GM18951 (cell line): ENCODE measurements around the gene CCNB1.
"Not testable (repeated sequence)": the region's sequence is repeated elsewhere in the genome, so short reads cannot be mapped to it uniquely, and the experiment has no call there.

ENCODE experiments used
- POLR2A ChIP-seq: IDR thresholded peaks from 4 replicates; pipeline ENCODE4 v1.6.1; 2011; ENCODE audit warnings: mild to moderate bottlenecking; ENCODE audit not compliant: insufficient read length, insufficient read depth; ENCODE audit errors: extremely low read depth
- in situ Hi-C: fragments of 300-500 bp; cut with MboI; formaldehyde crosslinking; loops from one replicate; pipeline ENCODE4 v1.12.0; 2022; ENCODE audit warnings: low sequenced_read_pairs, mixed read lengths, inconsistent platforms; ENCODE audit not compliant: unreplicated experiment

The CCNB1 gene

GRCh38 chr5:69212022-69212421 lies 45.1 kb downstream of the CCNB1 start:
- in situ Hi-C loops, result no loop called here
- TF ChIP-seq POLR2A, result no peak

DNA sequence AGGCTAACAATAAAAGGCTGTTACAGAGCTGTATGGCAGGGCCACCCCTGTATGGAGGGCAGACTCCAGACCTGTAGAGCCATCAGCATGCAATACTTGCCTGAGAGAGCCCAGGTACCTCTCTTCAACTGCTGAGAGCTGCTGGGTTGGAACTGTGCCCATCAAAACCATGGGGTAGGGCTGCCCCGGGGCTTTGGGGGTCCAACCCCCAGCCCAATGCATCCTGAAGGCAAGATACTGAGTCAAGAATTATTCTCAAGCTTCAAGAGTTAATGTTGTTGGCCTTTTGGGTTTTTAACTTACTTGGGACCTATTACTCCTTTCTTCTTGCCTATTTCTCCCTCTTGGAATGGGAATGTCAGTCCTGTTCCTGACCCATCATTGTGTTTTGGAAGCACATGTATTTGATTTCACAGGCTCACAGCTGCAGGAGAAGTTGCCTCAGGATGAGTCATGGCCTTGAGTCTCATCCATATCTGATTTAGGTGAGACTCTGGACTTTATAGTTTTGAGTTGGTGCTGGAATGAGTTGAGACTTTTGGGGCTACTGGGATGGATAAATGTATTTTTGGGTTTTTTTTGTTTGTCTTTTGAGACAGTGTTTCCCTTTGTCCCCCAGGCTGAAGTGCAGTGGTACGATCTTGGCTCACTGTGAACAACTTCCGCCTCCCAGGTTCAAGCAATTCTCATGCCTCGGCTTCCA lies 46.7 kb downstream of the CCNB1 start:
- TF ChIP-seq POLR2A, result no peak
- in situ Hi-C loops, result no loop called here

DNA sequence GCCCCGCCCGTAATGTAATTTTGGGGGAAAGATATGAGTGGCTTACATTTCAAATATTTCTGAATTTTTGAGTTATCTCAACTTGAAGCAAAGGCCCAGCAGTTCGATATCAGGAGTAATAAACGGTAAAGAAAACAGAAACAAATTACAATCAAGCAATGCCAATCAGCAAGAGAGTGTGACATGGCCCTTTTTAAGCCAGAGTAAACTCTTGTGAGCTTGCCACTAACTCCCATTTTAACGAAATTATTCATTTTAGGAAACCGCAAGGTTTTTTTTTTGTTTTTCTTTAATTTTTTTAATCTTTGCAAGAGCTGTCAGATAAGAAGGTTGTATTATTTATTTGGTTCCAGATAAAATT lies 50.2 kb downstream of the CCNB1 start:
- no peak for TF ChIP-seq POLR2A
- in situ Hi-C loops, result no loop called here

GRCh38 chr5:69217548-69218526 lies 50.9 kb downstream of the CCNB1 start:
- in situ Hi-C loops, result no loop called here
- TF ChIP-seq POLR2A, result peak; percentile 79

GRCh38 chr5:69219939-69220338 lies 53.0 kb downstream of the CCNB1 start:
- in situ Hi-C loops, result no loop called here
- TF ChIP-seq POLR2A, result no peak

DNA sequence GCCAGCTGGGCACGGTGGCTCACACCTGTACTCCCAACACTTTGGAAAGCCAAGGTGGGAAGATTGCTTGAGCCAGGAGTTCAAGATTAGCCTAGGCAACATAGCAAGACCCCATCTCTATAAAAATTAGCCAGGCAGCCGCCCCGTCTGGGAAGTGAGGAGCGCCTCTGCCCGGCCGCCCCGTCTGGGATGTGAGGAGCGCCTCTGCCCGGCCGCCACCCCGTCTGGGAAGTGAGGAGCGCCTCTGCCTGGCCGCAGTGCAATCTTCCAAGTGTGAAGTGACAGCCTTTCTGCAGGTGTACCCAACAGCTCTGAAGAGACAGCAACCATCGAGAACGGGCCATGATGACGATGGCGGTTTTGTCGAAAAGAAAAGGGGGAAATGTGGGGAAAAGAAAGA lies 53.4 kb downstream of the CCNB1 start:
- in situ Hi-C loops, result not testable (repeated sequence)

DNA sequence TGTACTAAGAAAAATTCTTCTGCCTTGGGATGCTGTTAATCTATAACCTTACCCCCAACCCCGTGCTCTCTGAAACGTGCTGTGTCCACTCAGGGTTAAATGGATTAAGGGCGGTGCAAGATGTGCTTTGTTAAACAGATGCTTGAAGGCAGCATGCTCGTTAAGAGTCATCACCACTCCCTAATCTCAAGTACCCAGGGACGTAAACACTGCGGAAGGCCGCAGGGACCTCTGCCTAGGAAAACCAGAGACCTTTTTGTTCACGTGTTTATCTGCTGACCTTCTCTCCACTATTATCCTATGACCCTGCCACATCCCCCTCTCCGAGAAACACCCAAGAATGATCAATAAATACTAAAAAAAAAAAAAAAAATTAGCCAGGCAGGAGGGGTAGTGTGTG lies 53.9 kb downstream of the CCNB1 start:
- in situ Hi-C loops, result not testable (repeated sequence)

DNA sequence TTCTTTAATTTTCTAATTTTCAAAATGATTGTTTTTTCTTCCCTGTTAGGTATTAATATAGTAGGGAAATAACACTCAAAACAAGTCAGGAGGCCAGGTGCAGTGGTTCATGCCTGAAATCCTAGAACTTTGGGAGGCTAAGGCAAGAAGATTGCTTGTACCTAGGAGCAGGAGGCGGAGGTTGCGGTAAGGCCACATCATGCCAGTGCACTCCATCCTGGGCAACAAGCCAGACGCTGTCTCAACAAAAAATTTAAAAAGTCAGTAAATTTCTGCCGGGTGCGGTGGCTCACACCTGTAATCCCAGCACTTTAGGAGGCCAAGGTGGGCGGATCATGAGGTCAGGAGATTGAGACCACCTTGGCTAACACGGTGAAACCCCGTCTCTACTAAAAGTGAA lies 57.6 kb downstream of the CCNB1 start:
- no peak for TF ChIP-seq POLR2A
- in situ Hi-C loops, result no loop called here

- TF ChIP-seq POLR2A, result no peak
- in situ Hi-C loops, result no loop called here
These were observed 58.9 kb downstream of the CCNB1 start for GRCh38 chr5:69225860-69226259.
